Gastroesophageal sphincter (tissue), 4 donors: ENCODE data around the gene WDCP. TPM values are rescaled to one million over a fixed set of nuclear protein-coding genes. Genes with fewer than 3 reads are reported as not detected.
"Not testable (repeated sequence)": the region's sequence is repeated elsewhere in the genome, so short reads cannot be mapped to it uniquely, and the experiment has no call there.

Source experiments
- ATAC-seq: fragments of 150-250 bp; one replicate; pipeline ENCODE4 v1.9.1; 2016; ENCODE audit warnings: mild to moderate bottlenecking, moderate library complexity
- H3K27ac ChIP-seq, 4 donors: fragments of 200-600 bp; sonication (generic) in 3 of 4; 1 replicate in 3 of 4; 2 replicates in 1 of 4; pipeline ENCODE4 v1.5.1; 2016 to 2019
- H3K27me3 ChIP-seq: fragments of 200-600 bp; sonication (generic); one replicate; pipeline ENCODE4 v1.5.1; 2019
- H3K36me3 ChIP-seq, 2 donors: fragments of 200-600 bp; sonication (generic); one replicate each; pipeline ENCODE4 v1.5.1; 2019; ENCODE audit warnings: control low read depth in 1 of 2
- H3K4me1 ChIP-seq, 3 donors: fragments of 200-600 bp; sonication (generic); 1 replicate in 2 of 3; 2 replicates in 1 of 3; pipeline ENCODE4 v1.5.1; 2016 to 2019; ENCODE audit warnings: control low read depth in 2 of 3
- H3K4me3 ChIP-seq, 2 donors: fragments of 200-600 bp; sonication (generic); one replicate each; pipeline ENCODE4 v1.5.1; 2019; ENCODE audit warnings: mild to moderate bottlenecking in 1 of 2, moderate library complexity in 1 of 2
- H3K9me3 ChIP-seq, 3 donors: fragments of 200-600 bp; sonication (generic); one replicate each; pipeline ENCODE4 v1.5.1; 2017 to 2019; ENCODE audit warnings: control low read depth in 2 of 3
- CTCF ChIP-seq, 4 experiments: fragments of 200-600 bp in 2 of 4; fragments of 450-650 bp in 2 of 4; sonication (generic) in 1 of 4; IDR thresholded peaks; one replicate each; pipeline ENCODE4 v1.5.1; 2017 to 2019; ENCODE audit warnings: antibody characterized with exemption in 4 of 4, mild to moderate bottlenecking in 2 of 4, moderate library complexity in 2 of 4
- EP300 ChIP-seq: sonication (generic); formaldehyde crosslinking; IDR thresholded peaks from one replicate; pipeline ENCODE4 v1.6.1; 2017; ENCODE audit warnings: antibody characterized with exemption, mild to moderate bottlenecking
- POLR2A ChIP-seq, 2 donors: fragments of 450-650 bp; IDR thresholded peaks; one replicate each; pipeline ENCODE4 v1.6.1; 2017; ENCODE audit warnings: antibody characterized with exemption in 2 of 2, mild to moderate bottlenecking in 2 of 2, moderate library complexity in 1 of 2
- POLR2AphosphoS5 ChIP-seq: sonication (generic); formaldehyde crosslinking; IDR thresholded peaks from one replicate; pipeline ENCODE4 v1.6.1; 2017; ENCODE audit warnings: antibody characterized with exemption
- WGBS, 2 donors: methylation state at CpG; one replicate each; pipeline ENCODE4 v1.1.5; 2018; ENCODE audit warnings: low coverage in 1 of 2; 5-methylcytosine and 5-hydroxymethylcytosine counted together
- total RNA-seq, 4 donors: library from RNA; depleted of rRNA; stranded (reverse); fragments of >200 nt; gene quantifications; one replicate each; pipeline ENCODE4 v1.1.0, GENCODE V29; 2016

WDCP gene
- total RNA-seq, 4 donors from 2014 or later: 5.9 to 7.3 (median 6.4) TPM

- Histone ChIP-seq H3K9me3 (no peaks in the 10 kb centered on the region), H3K36me3 (no peaks in the 10 kb centered on the region), H3K27ac (no peak overlapping the region), H3K4me3 (no peak overlapping the region), H3K27me3 (peaks cover 23% of the 10 kb centered on the region), H3K4me1 (no peaks in the 10 kb centered on the region)
- peak; percentile 7 for ATAC-seq
- no peak for TF ChIP-seq POLR2AphosphoS5
- TF ChIP-seq EP300: no peak
- TF ChIP-seq POLR2A (IDR thresholded peaks at IDR 0.05): no peak
- no peak for TF ChIP-seq CTCF (IDR thresholded peaks at IDR 0.05)
- WGBS, 2 donors: 79 to 87% methylated on average over 2 of the region's 11 CpGs
These were observed 31.4 kb downstream of the WDCP start for GRCh38 chr2:24015562-24016375.

DNA sequence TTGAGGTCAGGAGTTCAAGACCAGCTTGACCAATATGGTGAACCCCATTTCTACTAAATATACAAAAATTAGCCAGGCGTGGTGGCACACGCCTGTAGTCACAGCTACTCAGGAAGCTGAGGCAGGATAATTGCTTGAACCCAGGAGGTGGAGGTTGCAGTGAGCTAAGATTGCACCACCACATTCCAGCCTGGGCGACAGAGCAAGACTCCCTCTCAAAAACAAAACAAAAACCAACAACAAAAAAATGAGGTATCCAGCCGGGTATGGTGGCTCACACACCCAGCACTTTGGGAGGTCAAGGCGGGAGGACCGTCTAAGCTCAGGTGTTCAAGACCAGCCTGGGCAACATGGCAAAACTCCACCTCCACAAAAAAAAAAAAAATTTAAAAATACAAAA, 32.3 kb downstream of the WDCP start:
- not testable (repeated sequence) for H3K36me3 ChIP-seq, H3K4me1 ChIP-seq, ATAC-seq, H3K27ac ChIP-seq, H3K4me3 ChIP-seq, H3K9me3 ChIP-seq
- H3K27me3 ChIP-seq: peaks cover 31% of the 10 kb centered on the region
- WGBS, 2 donors: 81 to 90% methylated on average over 3 to 4 of the region's 6 CpGs

DNA sequence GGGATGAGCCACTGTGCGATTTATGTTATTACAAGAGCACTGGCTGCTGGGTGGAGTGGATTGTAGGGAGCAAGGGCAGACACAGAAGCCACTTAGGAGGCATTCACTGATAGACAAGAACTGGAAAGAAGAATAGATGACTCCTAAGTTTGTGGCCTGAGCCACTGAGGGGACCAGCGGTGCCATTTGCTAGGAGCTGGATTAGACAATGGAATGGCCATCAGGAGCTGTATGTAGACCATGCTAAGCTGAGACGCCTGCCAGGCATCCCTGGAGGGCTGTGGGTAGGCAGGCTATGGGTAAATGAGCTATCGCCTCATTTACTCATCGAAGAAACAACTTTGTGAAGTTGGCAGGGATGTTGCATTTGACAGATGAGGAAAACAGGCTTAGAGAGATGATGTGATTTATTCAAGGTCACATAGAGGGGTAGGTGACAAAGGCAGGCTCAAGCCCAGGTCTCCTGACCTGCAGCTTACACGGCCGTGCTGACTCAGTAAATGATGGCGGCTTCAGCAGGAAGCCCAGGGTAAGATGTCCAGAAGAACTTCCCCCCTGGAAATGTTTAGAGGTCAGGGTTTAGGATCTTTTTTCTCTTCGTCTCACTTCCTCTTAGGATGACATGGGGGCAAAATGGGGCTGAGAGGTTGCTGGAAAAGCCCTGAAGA, 34.5 kb downstream of the WDCP start:
- Histone ChIP-seq H3K27me3 (peaks cover 44% of the 10 kb centered on the region), H3K36me3 (no peaks in the 10 kb centered on the region), H3K27ac (no peak overlapping the region), H3K4me3 (no peak overlapping the region), H3K9me3 (no peaks in the 10 kb centered on the region), H3K4me1 (peaks cover 0 to 18% (median 8%) of the 10 kb centered on the region in 3 donors)
- WGBS, 2 donors: 81% methylated on average over 8 of the region's 9 CpGs; no CpG with 5 or more reads in 1 of the 2 donors
- no peak for ATAC-seq
- TF ChIP-seq EP300: no peak
- TF ChIP-seq POLR2AphosphoS5: no peak
- TF ChIP-seq CTCF (IDR thresholded peaks at IDR 0.05): no peak
- TF ChIP-seq POLR2A (IDR thresholded peaks at IDR 0.05): no peak

GRCh38 chr2:24011250-24012104, 35.7 kb downstream of the WDCP start:
- Histone ChIP-seq H3K4me3 (no peak overlapping the region), H3K36me3 (no peaks in the 10 kb centered on the region), H3K4me1 (peaks cover 0 to 18% (median 8%) of the 10 kb centered on the region in 3 donors), H3K27me3 (peaks cover 44% of the 10 kb centered on the region), H3K9me3 (no peaks in the 10 kb centered on the region), H3K27ac (no peak overlapping the region)
- no peak for ATAC-seq
- 77% methylated on average over 7 of the region's 7 CpGs; no CpG with 5 or more reads in 1 of the 2 donors for WGBS, 2 donors
- no peak for TF ChIP-seq CTCF (IDR thresholded peaks at IDR 0.05)
- TF ChIP-seq POLR2AphosphoS5: no peak
- no peak for TF ChIP-seq POLR2A (IDR thresholded peaks at IDR 0.05)
